ENCODE measurements around the gene BNC2.

Gene BNC2

DNA sequence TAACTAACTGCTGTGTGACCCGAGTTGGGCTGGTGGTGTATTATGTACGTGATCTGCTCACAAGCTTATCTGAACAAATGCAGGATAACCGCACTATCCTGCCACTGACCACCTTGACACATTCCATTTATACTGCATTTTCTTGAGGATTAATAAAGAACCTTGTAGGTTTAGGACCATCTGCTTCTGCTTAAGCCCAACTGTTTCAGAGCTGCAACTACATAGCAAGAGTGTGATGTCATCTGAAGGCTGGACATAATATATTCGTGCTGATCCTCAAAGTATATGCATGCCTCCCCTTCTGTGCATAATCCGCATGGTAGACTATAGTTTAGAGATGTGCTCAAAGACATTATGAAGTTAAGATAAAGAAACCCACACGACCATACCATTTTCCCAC, 435.9 kb downstream of the BNC2 start:
- DNase-seq, result no peak

GRCh38 chr9:16433494-16433893, 437.0 kb downstream of the BNC2 start:
- no peak for DNase-seq

DNA sequence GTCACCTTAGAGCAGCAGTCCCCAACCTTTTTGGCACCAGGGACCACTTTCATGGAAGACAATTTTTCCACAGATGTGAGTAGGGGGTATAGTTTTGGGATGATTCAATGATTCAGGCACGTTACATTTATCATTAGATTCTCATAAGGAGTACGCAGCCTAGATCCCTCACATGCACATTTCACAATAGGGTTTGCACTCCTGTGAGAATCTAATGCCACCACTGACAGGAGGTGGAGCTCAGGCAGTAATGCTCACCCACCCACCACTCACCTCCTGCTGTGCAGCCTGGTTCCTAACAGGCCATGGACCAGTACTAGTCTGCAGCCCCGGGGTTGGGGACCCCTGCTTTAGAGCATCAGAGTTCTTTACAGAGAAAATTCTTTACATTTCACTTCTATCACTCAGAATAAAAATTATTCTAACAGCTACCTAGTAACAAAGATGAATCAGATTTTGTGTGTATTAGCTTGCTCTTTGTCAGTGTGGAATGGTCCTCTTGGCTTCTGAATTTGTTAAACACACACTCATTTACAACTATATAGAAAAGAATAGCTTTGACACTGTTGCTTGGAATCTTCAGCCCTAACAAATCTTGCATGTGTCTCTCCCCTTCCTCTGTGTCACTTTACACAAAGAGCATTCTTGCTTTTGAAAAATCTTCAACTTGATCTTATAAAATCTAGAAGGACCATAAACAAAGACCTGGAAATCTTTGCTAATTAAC, 438.6 kb downstream of the BNC2 start:
- no peak for DNase-seq

DNA sequence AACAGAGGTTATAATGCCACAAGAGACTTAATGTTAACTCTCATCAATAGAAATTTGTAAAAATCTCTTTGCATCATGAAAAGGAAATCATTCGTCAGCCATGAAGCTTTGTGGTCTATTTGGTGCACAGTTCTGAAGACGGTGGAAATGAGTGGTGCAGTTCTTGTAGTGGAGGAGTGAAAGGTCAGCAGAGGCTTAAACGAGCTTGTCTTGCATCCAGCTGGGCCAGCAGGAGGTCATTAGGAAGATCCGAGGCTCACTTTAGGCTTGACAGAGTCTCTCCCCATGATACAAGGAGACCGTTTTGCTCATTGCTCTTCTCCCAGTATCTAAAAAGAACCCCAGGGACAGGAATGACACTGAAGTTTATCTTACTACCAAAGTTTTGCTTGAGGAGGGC, 440.8 kb downstream of the BNC2 start:
- DNase-seq, result no peak

DNA sequence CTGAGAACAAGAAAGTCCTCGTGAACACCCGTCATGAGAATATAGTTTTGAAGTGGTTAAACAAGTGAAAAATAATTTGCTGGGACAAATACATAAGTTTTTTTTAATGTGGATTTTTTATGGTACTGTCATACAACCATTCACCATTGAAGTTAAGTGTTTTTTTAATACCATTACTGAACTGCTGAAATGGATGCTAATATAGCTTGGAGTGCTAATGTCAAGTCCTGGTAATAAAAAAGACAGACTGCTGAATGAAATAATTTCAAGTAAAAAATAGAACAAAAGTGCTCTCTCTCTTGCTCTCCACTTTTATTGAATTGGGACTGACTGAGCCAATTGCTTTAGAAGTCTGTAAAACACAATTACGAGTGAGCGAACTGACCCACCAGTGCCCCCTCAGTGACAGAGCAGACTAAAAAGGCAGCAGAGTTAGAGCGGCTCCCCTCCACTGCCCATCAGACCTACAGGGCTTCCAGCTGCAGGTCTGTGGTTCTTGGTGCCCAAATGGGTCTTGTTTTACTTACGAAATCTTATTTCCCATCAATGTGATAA, 442.5 kb downstream of the BNC2 start:
- no peak for DNase-seq

DNA sequence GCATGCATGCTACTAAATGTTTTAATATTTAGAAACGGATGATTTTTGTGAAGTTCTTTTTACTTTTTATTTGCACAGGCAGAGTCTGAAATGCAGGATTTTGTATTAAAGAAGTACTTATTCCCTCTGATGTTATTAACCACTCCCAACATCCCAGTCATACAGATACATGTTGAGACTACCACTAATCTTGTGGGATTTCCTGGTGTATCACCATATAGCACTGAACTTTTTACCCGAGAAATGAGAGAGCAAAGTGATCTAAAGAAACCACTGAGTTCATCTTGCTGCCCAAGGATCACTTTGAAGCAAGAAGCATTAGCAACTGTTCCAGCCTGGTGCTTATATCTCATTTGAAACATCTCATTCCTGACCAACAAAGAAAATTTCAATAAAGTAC, 443.8 kb downstream of the BNC2 start:
- no peak for DNase-seq

DNA sequence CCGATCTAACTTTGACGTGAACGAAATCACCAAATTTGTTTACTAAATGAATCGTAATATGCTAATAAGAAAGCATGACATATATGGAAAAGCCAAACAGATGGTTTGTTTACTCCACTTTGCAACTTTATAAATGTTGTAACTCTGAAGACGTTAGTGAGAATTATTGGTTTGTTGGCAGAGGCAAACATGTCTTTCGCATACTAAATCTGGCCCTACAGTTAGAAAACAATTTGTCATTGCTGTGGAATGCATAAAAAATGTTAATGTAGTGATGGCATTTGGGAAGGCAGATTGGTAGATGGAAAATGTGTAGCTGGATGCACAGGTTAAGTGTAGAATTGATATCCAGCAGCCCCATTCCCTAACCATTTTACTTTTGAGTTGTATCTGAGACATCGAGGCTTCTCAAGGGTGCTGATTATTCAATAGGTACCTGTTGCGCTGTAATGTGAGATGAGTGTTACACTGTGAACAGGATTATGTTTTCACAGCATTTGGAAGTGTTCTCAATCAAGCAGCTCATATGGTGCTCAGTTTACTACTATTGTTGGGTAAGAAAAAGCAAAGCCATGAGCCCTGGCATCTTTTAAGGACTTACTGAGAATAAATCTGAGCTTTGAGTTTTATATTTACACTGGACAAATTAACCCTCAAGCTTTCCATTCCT, 444.8 kb downstream of the BNC2 start:
- DNase-seq, result no peak

GRCh38 chr9:16422114-16422513, 448.4 kb downstream of the BNC2 start:
- DNase-seq, result no peak

- DNase-seq, result no peak
Observed at GRCh38 chr9:16421532-16421931, 448.9 kb downstream of the BNC2 start.

DNA sequence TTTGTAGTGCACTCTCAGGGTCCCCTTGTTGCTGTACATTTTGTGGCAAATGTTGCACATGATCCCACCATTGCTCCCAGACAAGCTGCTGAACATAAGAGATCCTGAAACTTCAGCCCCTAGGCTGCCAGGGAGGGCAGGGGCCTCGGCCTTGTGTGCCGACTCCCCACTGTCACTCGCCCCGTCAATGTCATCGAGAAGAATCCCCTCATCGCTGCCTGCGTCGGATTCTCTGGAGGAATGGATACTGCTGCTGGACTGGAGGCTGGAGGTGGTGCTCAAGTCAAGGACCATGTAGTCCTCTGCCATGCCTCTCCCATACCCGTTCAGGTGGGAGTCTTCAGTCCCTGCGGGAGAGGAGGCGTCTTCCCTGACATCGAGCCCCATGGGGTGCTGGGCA, 451.3 kb downstream of the BNC2 start:
- no peak for DNase-seq

DNA sequence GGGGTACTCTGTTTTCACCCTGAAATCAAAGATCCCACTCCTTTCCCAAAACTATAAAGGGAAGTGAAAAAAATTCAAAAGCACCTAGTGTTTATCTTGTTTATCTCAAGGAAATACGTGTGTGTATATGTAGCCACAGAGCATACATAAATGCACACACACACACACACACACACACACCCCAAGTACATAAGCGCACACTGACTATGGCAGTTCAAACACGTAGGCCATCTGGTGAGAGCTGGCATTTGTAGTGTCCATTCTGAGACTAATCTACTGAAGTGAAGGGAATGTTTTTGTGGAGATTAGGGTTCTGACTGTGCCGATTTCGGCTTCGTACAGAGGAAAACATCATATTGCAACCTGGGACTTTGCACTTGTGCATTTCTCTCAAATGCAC, 451.7 kb downstream of the BNC2 start:
- DNase-seq, result no peak

DNA sequence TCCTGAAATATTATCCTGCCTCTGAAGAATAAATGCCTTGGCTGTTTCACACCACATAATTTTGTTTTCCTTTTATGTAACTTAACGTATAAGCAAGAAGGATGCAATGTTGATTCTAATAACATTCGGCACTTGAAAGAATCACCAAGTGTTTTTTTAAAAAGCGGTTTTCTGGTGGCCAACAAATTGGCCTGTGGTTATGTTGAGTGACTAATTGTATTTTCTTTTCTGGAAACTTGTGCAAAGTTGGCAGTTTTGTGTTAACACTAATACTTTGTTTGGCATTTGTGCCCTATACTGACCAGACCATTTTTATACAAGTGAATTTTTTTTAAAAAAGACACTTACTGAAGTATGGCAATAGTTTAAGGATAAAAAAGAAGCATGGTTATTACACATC, 452.7 kb downstream of the BNC2 start:
- no peak for DNase-seq

DNA sequence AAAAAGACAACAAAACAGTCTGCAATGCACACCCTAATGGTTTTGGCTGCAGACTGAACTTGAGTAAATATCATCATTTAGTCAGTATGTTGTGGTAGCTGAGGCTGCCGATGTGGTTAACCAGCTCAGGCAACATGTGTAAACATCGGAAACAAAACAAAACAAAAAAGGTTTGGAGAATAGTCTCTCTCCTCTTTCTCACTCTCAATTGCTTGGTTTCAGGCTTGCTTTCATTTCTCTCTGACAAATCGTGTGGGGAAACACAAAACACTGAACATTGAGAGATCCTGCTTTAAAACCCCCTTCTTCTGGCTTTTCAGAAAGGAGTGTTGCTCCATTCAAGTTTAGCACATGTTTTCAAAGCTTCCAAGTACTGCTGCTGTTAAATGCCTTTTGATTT, 453.3 kb downstream of the BNC2 start:
- DNase-seq, result peak; percentile 21

DNA sequence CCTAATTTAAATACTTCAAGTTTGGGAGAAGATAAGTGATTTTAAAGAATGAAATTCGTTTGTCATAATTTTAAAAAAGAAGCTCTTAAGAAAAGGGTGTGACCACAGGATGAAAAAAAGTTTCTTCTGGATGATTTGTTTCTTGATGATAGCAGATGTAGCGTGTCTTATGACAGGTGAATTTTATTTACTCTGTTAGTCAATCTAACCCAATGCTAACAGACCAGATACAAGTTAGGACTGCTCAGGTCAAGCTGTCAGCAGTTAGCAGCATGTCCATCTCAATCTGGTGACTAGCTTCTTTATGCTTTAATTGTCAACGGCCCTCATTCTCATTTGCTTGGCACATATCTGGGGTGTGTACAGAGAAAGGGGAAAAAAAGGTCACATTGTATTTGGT, 456.0 kb downstream of the BNC2 start:
- DNase-seq, result peak; percentile 67

- peak; percentile 80 for DNase-seq
Observed at GRCh38 chr9:16413509-16414016, 456.9 kb downstream of the BNC2 start.

DNA sequence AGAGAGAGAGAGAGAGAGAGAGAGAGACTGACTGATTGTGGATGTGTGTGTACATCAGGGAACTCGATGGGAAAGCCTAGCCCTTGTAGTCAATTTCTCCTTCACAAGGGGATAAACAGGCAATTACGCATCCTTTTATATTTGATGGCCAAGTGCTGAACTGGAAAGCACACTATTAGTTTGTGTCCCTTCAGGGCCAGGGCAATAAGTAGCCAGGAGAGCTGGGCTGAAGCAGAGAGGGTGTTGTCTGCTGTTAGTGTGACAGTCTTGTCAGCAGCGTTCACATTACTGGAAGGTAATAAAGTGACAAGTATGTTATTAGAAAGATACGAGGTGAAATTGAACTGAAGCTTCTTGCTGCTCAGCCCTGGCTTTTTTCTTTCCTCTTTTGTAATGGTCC, 457.7 kb downstream of the BNC2 start:
- peak; percentile 5 for DNase-seq

- no peak for DNase-seq
Observed at GRCh38 chr9:16411311-16411710, 459.2 kb downstream of the BNC2 start.

GRCh38 chr9:16410601-16411280, 459.7 kb downstream of the BNC2 start:
- no peak for DNase-seq

DNA sequence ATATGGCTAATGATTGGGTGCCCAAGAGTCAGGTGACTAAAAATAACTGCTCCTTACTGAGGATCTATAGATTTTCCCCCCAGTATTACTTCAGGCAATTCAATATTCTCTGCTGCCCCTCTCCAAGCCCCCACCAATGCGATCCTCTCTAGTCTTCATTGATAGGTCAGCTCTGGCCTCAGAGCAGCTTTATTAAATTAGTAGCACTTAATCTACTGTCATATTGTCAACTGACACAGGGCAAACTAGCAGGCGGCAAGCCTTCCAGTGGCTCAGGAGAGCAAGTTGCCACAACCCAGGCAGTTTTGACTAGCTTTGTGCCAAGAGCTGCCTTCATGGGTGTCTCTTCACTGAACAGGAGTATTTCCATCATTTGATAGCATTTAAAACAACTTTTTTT, 462.9 kb downstream of the BNC2 start:
- no peak for DNase-seq

GRCh38 chr9:16406526-16407225, 463.8 kb downstream of the BNC2 start:
- no peak for DNase-seq

GRCh38 chr9:16405421-16405820, 465.0 kb downstream of the BNC2 start:
- DNase-seq, result no peak

DNA sequence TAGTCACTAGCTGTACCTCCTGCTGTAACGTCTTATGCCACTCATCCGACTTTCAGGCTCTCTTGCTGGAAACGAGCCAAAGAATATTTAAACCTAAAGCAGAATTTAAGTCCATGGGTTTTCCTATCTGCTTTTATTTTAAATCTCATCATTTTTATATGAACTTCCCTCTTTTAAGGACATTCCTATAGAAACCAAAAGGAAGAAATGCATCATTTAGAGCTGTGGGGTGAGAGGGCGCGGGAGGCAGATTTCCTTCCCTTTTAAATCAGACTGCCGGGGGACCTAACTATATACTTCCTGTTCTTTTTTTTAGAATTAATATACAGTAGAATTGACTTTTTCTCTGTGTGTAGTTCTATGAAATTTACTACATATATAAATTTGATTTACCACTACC, 468.8 kb downstream of the BNC2 start:
- DNase-seq, result no peak

- DNase-seq, result no peak
Observed at GRCh38 chr9:16398691-16399090, 471.8 kb downstream of the BNC2 start.
